SK-N-SH (cell line): Measurements from ENCODE around the gene DNASE1L3. TPM values are rescaled to one million over a fixed set of nuclear protein-coding genes. Genes with fewer than 3 reads are reported as not detected.

Experiments used
- CTCF ChIA-PET: fragments of 300-600, 350-600 bp; formaldehyde crosslinking; extraction: SDS; loops from one replicate; lab custom pipeline; 2021; lab: Yijun Ruan, JAX
- POLR2A ChIA-PET: fragments of 350-600 bp; sonication (Branson Sonifier 250); formaldehyde crosslinking; extraction: SDS; loops from one replicate; lab custom pipeline; 2020; ENCODE audit warnings: antibody characterized with exemption, inconsistent platforms; lab: Yijun Ruan, JAX
- DNase-seq: peaks from one replicate; pipeline ENCODE4 v3.0.0; 2012
- H2AFZ ChIP-seq: fragments of 200-600 bp; sonication (generic); 2 replicates; pipeline ENCODE4 v1.8.1; 2016; ENCODE audit warnings: antibody characterized with exemption, mild to moderate bottlenecking, low read depth
- H3F3A ChIP-seq: fragments of 200-600 bp; sonication (generic); replicated peaks from 2 replicates; pipeline ENCODE3; 2016; ENCODE audit warnings: antibody characterized with exemption, mild to moderate bottlenecking; ENCODE audit not compliant: insufficient read depth
- H3K27ac ChIP-seq, 2 experiments: fragments of 200-500 bp in 1 of 2; fragments of 200-600 bp in 1 of 2; sonication (Bioruptor generic) in 1 of 2; sonication (generic), shearing (Covaris generic) in 1 of 2; 2 replicates each; pipeline versions ENCODE4 v1.5.1 to v1.6.1; 2014 to 2016; ENCODE audit warnings: low read depth in 2 of 2, inconsistent platforms in 1 of 2, low read length in 1 of 2, mild to moderate bottlenecking in 1 of 2, mixed read lengths in 1 of 2
- H3K27me3 ChIP-seq: fragments of 200-600 bp; sonication (generic), shearing (Covaris generic); 2 replicates; pipeline ENCODE4 v1.6.1; 2016; ENCODE audit warnings: mixed run types; ENCODE audit not compliant: insufficient read depth
- H3K36me3 ChIP-seq, 2 experiments: fragments of 200-500 bp in 1 of 2; fragments of 200-600 bp in 1 of 2; sonication (Bioruptor generic) in 1 of 2; sonication (generic) in 1 of 2; replicated peaks in 1 of 2; 2 replicates each; pipeline versions ENCODE3 to v1.5.1; 2014 to 2016; ENCODE audit warnings: low read length in 1 of 2, mild to moderate bottlenecking in 1 of 2; ENCODE audit not compliant: insufficient read depth in 2 of 2, control insufficient read depth in 1 of 2
- H3K4me1 ChIP-seq, 2 experiments: fragments of 200-500 bp in 1 of 2; fragments of 200-600 bp in 1 of 2; sonication (Bioruptor generic) in 1 of 2; sonication (generic), shearing (Covaris generic) in 1 of 2; 2 replicates each; pipeline versions ENCODE4 v1.5.1 to v1.6.1; 2014 to 2016; ENCODE audit warnings: low read depth in 1 of 2, low read length in 1 of 2, mixed run types in 1 of 2; ENCODE audit not compliant: insufficient read depth in 2 of 2, control insufficient read depth in 1 of 2
- H3K4me2 ChIP-seq: fragments of 200-600 bp; sonication (generic), shearing (Covaris generic); 2 replicates; pipeline ENCODE4 v1.6.1; 2017; ENCODE audit warnings: mixed run types
- H3K4me3 ChIP-seq, 2 experiments: fragments of 200-500 bp in 1 of 2; fragments of 200-600 bp in 1 of 2; sonication (Bioruptor generic) in 1 of 2; sonication (generic), shearing (Covaris generic) in 1 of 2; 2 replicates each; pipeline versions ENCODE4 v1.5.1 to v1.8.1; 2014 to 2016; ENCODE audit warnings: low read depth in 2 of 2, inconsistent platforms in 1 of 2, low read length in 1 of 2, mild to moderate bottlenecking in 1 of 2, mixed read lengths in 1 of 2, moderate library complexity in 1 of 2
- H3K79me2 ChIP-seq: fragments of 200-600 bp; sonication (generic); 2 replicates; pipeline ENCODE4 v1.8.1; 2017; ENCODE audit warnings: mild to moderate bottlenecking; ENCODE audit not compliant: insufficient read depth
- H3K9ac ChIP-seq: fragments of 200-600 bp; sonication (generic); 2 replicates; pipeline ENCODE4 v1.6.1; 2017; ENCODE audit warnings: mixed run types
- H3K9me2 ChIP-seq: fragments of 200-600 bp; sonication (generic); 2 replicates; pipeline ENCODE4 v1.6.1; 2017; ENCODE audit warnings: mixed run types
- H3K9me3 ChIP-seq: fragments of 200-600 bp; sonication (generic); 2 replicates; pipeline ENCODE4 v1.6.1; 2017; ENCODE audit warnings: mixed run types, mild to moderate bottlenecking, moderate library complexity
- H4K20me1 ChIP-seq: fragments of 200-600 bp; sonication (generic); 2 replicates; pipeline ENCODE4 v1.6.1; 2017; ENCODE audit warnings: mild to moderate bottlenecking, mixed run types; ENCODE audit not compliant: insufficient read depth
- EZH2phosphoT487 ChIP-seq: fragments of 200-600 bp; sonication (generic); IDR thresholded peaks from 2 replicates; pipeline ENCODE4 v1.6.1; 2017; ENCODE audit warnings: low read depth, mixed run types, mild to moderate bottlenecking, antibody characterized with exemption, moderate library complexity, borderline replicate concordance
- FOSL2 ChIP-seq: IDR thresholded peaks from 2 replicates; pipeline ENCODE4 v1.4.0; 2012; ENCODE audit warnings: low read depth, mild to moderate bottlenecking, moderate library complexity, borderline replicate concordance
- FOXM1 ChIP-seq: IDR thresholded peaks from 2 replicates; pipeline ENCODE4 v1.4.0; 2012; ENCODE audit warnings: low read depth, mild to moderate bottlenecking
- GABPA ChIP-seq: IDR thresholded peaks from 2 replicates; pipeline ENCODE4 v1.4.0; 2012; ENCODE audit warnings: low read depth, mild to moderate bottlenecking
- JUND ChIP-seq: IDR thresholded peaks from 2 replicates; pipeline ENCODE4 v1.4.0; 2012
- MEF2A ChIP-seq: IDR thresholded peaks from 2 replicates; pipeline ENCODE4 v1.4.0; 2012; ENCODE audit warnings: low read depth, borderline replicate concordance
- NFIC ChIP-seq: IDR thresholded peaks from 2 replicates; pipeline ENCODE4 v1.4.0; 2012; ENCODE audit warnings: borderline replicate concordance
- POLR2AphosphoS5 ChIP-seq: IDR thresholded peaks from 2 replicates; pipeline ENCODE4 v1.6.1; 2012; ENCODE audit warnings: low read depth, low read length
- RCOR1 ChIP-seq: fragments of 150-350 bp; IDR thresholded peaks from 2 replicates; pipeline ENCODE4 v1.6.1; 2017; ENCODE audit warnings: antibody characterized with exemption, low read length
- RXRA ChIP-seq: IDR thresholded peaks from 2 replicates; pipeline ENCODE4 v1.4.0; 2012; ENCODE audit warnings: low read depth, mild to moderate bottlenecking, borderline replicate concordance
- SIN3A ChIP-seq: IDR thresholded peaks from 2 replicates; pipeline ENCODE4 v1.6.1; 2012; ENCODE audit warnings: low read depth, mild to moderate bottlenecking, low read length, moderate library complexity, borderline replicate concordance
- SMC3 ChIP-seq: IDR thresholded peaks from 2 replicates; pipeline ENCODE4 v1.6.1; 2012; ENCODE audit warnings: low read depth, low read length, improper control_type of control experiment
- TCF12 ChIP-seq: IDR thresholded peaks from 2 replicates; pipeline ENCODE4 v1.4.0; 2012
- YY1 ChIP-seq: IDR thresholded peaks from 2 replicates; pipeline ENCODE4 v1.4.0; 2012; ENCODE audit warnings: low read depth, mild to moderate bottlenecking
- WGBS: methylation state at CpG from one replicate; pipeline ENCODE4 v1.1.6; 2017; ENCODE audit warnings: low lambda C conversion rate; 5-methylcytosine and 5-hydroxymethylcytosine counted together
- polyA plus RNA-seq, 3 experiments: library from polyadenylated mRNA; depleted of rRNA; stranded (reverse); fragments of >200 nt; gene quantifications; 2 replicates each; pipeline ENCODE4 v1.2.3, GENCODE V29; 2012
- TF ChIP-seq, protein P1 (sequence below): fragments of 150-350 bp; IDR thresholded peaks from 2 replicates; pipeline ENCODE4 v1.6.1; 2016; ENCODE audit warnings: mild to moderate bottlenecking, low read depth, low read length
- TF ChIP-seq, protein P2 (sequence below): IDR thresholded peaks from 2 replicates; pipeline ENCODE4 v1.4.0; 2012; ENCODE audit warnings: low read depth, borderline replicate concordance
- TF ChIP-seq, protein P3 (sequence below): IDR thresholded peaks from 2 replicates; pipeline ENCODE4 v1.6.1; 2012; ENCODE audit warnings: mild to moderate bottlenecking, low read depth, low read length, moderate library complexity
- TF ChIP-seq, protein P4 (sequence below): IDR thresholded peaks from 2 replicates; pipeline ENCODE4; 2012
- TF ChIP-seq, protein P5 (sequence below): IDR thresholded peaks from 2 replicates; pipeline ENCODE4 v1.4.0; 2012; ENCODE audit warnings: low read depth

Gene DNASE1L3
- polyA plus RNA-seq, 1 of the 3 experiments (the other 2 are of a cell fraction): not detected

DNA sequence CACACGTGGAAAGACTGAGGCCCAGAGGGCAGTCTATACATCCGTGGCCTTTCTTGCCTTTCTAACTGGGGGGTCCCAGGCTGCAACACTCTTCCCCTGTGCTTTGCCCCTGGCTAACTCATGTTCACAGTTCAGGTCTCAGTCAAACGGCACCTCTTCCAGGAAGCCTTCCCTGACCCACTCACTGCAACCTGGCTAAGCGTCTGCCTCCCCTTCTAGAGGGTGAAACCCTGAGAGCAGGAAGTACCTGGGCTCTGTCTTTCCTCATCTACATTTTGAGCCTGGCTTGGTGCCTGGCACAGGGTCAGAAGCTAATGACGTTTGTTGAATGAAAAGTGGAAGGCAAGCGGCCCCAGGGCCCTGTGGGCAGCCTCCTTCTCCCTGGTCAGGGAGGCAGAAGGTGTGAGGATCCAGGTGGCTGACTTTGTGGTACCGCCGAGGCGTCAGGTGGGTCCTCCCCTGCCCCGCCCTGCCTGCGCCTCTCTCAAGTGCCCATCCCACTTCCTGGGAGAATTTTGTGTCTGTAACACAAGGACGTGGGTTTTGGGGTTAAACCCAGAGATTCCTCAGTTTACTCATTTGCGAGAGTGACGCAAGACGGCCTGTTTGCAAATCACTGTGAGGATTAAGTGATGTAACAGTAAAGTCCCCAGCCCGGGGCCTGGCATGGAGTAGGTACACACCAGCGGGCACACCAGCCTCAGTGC lies 32.1 kb downstream of the DNASE1L3 start:
- Histone ChIP-seq H3K9me2 (no peaks in the 10 kb centered on the region), H3K79me2 (no peaks in the 10 kb centered on the region), H3K4me1 (peaks cover 0 to 4% of the 10 kb centered on the region in 2 experiments; a peak in 1 of 4 replicates), H3K9me3 (no peaks in the 10 kb centered on the region), H3K27ac (no peak overlapping the region), H3K9ac (no peak overlapping the region), H3K27me3 (no peaks in the 10 kb centered on the region), H2AFZ (no peak overlapping the region), H3K4me3 (no peak overlapping the region), H3F3A (peaks cover 9% of the 10 kb centered on the region), H4K20me1 (no peaks in the 10 kb centered on the region), H3K4me2 (no peak overlapping the region), H3K36me3 (no peaks in the 10 kb centered on the region)
- WGBS: 72% methylated on average over 12 of the region's 17 CpGs
- DNase-seq: no peak
- POLR2A ChIA-PET: interaction anchor here (1.0 kb wide), 1 partner anchor 170 kb away, joined by 3 read pairs; no protein-coding TSS in a partner anchor
- TF ChIP-seq SIN3A: no peak
- CTCF ChIA-PET: interaction anchor here (0.7 to 6.5 kb wide), 40 partner anchors 11 to 356 kb away, joined by 3 to 68 read pairs (median 5); partner anchors contain the start of genes ABHD6, DNASE1L3, FLNB and HTD2

DNA sequence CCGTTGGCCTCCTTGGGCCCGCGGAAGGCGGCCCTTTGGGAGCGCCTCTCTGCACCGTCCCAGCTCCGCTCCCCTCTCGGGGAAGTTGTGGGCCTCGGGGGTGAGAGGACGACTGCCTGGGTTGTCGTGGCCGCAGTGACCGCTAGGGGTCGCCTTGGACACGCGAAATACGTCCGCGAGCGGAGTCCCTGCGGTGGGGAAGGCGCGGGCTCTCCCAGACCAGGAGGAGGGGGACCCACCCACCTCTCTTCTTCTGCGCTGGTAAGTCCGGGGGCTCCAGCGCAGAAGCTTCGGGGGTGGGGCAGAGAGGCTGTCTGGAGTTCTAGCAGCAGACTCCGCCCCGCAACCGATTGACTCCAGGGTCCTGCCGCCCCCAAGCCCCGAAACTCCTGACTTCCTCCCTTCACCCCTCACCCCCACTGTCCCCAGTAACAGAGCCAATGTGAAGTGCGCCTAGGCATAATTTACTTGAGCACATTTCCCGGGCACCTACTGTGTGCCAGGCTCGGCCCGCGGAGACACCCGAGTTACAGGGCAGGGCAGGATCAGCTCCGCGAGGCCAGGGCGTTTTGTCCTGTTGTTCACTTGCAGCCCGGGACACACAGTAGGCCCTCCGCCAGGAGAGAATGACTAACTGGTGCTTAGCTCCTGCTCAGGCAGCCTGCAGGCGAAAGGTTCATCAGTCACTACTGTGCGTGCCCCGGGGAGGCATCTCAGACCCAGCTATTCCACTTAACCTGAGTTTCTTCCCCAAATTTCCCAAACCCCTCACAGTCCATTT lies 32.8 kb downstream of the DNASE1L3 start:
- POLR2A ChIA-PET: interaction anchor here (1.0 kb wide), 1 partner anchor 169 kb away, joined by 3 read pairs; no protein-coding TSS in a partner anchor
- peak; percentile 93 for DNase-seq
- TF ChIP-seq RCOR1 (no peak), TCF12 (no peak), EZH2phosphoT487 (no peak), RXRA (no peak), FOSL2 (no peak), POLR2AphosphoS5 (no peak), FOXM1 (no peak), SMC3 (peak; percentile 64), JUND (no peak), NFIC (no peak), YY1 (no peak), MEF2A (no peak), GABPA (no peak)
- TF ChIP-seq, protein P1, sequence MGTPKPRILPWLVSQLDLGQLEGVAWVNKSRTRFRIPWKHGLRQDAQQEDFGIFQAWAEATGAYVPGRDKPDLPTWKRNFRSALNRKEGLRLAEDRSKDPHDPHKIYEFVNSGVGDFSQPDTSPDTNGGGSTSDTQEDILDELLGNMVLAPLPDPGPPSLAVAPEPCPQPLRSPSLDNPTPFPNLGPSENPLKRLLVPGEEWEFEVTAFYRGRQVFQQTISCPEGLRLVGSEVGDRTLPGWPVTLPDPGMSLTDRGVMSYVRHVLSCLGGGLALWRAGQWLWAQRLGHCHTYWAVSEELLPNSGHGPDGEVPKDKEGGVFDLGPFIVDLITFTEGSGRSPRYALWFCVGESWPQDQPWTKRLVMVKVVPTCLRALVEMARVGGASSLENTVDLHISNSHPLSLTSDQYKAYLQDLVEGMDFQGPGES: no peak
- TF ChIP-seq, protein P2, sequence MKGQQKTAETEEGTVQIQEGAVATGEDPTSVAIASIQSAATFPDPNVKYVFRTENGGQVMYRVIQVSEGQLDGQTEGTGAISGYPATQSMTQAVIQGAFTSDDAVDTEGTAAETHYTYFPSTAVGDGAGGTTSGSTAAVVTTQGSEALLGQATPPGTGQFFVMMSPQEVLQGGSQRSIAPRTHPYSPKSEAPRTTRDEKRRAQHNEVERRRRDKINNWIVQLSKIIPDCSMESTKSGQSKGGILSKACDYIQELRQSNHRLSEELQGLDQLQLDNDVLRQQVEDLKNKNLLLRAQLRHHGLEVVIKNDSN: no peak
- TF ChIP-seq, protein P3, sequence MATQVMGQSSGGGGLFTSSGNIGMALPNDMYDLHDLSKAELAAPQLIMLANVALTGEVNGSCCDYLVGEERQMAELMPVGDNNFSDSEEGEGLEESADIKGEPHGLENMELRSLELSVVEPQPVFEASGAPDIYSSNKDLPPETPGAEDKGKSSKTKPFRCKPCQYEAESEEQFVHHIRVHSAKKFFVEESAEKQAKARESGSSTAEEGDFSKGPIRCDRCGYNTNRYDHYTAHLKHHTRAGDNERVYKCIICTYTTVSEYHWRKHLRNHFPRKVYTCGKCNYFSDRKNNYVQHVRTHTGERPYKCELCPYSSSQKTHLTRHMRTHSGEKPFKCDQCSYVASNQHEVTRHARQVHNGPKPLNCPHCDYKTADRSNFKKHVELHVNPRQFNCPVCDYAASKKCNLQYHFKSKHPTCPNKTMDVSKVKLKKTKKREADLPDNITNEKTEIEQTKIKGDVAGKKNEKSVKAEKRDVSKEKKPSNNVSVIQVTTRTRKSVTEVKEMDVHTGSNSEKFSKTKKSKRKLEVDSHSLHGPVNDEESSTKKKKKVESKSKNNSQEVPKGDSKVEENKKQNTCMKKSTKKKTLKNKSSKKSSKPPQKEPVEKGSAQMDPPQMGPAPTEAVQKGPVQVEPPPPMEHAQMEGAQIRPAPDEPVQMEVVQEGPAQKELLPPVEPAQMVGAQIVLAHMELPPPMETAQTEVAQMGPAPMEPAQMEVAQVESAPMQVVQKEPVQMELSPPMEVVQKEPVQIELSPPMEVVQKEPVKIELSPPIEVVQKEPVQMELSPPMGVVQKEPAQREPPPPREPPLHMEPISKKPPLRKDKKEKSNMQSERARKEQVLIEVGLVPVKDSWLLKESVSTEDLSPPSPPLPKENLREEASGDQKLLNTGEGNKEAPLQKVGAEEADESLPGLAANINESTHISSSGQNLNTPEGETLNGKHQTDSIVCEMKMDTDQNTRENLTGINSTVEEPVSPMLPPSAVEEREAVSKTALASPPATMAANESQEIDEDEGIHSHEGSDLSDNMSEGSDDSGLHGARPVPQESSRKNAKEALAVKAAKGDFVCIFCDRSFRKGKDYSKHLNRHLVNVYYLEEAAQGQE: no peak
- TF ChIP-seq, protein P4, sequence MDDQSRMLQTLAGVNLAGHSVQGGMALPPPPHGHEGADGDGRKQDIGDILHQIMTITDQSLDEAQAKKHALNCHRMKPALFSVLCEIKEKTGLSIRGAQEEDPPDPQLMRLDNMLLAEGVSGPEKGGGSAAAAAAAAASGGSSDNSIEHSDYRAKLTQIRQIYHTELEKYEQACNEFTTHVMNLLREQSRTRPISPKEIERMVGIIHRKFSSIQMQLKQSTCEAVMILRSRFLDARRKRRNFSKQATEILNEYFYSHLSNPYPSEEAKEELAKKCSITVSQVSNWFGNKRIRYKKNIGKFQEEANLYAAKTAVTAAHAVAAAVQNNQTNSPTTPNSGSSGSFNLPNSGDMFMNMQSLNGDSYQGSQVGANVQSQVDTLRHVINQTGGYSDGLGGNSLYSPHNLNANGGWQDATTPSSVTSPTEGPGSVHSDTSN: no peak
- TF ChIP-seq, protein P5, sequence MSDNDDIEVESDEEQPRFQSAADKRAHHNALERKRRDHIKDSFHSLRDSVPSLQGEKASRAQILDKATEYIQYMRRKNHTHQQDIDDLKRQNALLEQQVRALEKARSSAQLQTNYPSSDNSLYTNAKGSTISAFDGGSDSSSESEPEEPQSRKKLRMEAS: no peak

More for the DNA sequence above, 32.8 kb downstream of the DNASE1L3 start:
- H3K27ac ChIP-seq: no peak overlapping the region
- 47% methylated on average over 17 of the region's 46 CpGs for WGBS
- H3K36me3 ChIP-seq: peaks cover 0 to 5% of the 10 kb centered on the region in 2 experiments
- H3K27me3 ChIP-seq: no peaks in the 10 kb centered on the region
- no peaks in the 10 kb centered on the region for H3K9me2 ChIP-seq
- no peaks in the 10 kb centered on the region for H3K79me2 ChIP-seq
- H3F3A ChIP-seq: peaks cover 9% of the 10 kb centered on the region
- H3K4me3 ChIP-seq: peak overlapping the region; percentile 41 to 56
- no peaks in the 10 kb centered on the region for H4K20me1 ChIP-seq
- H3K9ac ChIP-seq: no peak overlapping the region
- peak overlapping the region; percentile 80 for H3K4me2 ChIP-seq
- CTCF ChIA-PET: interaction anchor here (0.5 to 6.5 kb wide), 67 partner anchors 11 to 387 kb away, joined by 3 to 68 read pairs (median 4); partner anchors contain the start of genes ABHD6, DNASE1L3, FLNB and HTD2
- no peaks in the 10 kb centered on the region for H3K9me3 ChIP-seq
- H2AFZ ChIP-seq: peak overlapping the region; percentile 32; the same call in 1 of the 2 replicates
- peaks cover 0 to 4% of the 10 kb centered on the region in 2 experiments; a peak in 1 of 4 replicates for H3K4me1 ChIP-seq
